HEK293 (cell line): ENCODE measurements around the gene COL5A1.

ENCODE experiments used
- CTCF ChIA-PET: fragments of 350-600 bp; formaldehyde crosslinking; extraction: SDS; loops from one replicate; lab custom pipeline; 2021; ENCODE audit warnings: antibody characterized with exemption; lab: Yijun Ruan, JAX
- POLR2A ChIA-PET: fragments of 300-600 bp; formaldehyde crosslinking; extraction: SDS; loops from one replicate; lab custom pipeline; 2020; ENCODE audit warnings: antibody characterized with exemption, inconsistent platforms; lab: Yijun Ruan, JAX
- H3K27ac ChIP-seq: fragments of 200-500 bp; sonication (Bioruptor generic); 2 replicates; pipeline ENCODE4 v1.5.1; 2014; ENCODE audit warnings: low read depth, low read length, control low read depth, inconsistent platforms; ENCODE audit errors: extremely low read depth
- H3K36me3 ChIP-seq, 2 experiments: fragments of 200-500 bp in 1 of 2; sonication (Bioruptor generic) in 1 of 2; 1 replicate in 1 of 2; 2 replicates in 1 of 2; pipeline ENCODE4 v1.5.1; 2014 to 2017; ENCODE audit warnings: inconsistent platforms in 2 of 2, low read length in 2 of 2; ENCODE audit not compliant: control insufficient read depth in 2 of 2, insufficient read depth in 1 of 2
- H3K4me1 ChIP-seq: fragments of 200-500 bp; sonication (Bioruptor generic); 2 replicates; pipeline ENCODE4 v1.5.1; 2014; ENCODE audit warnings: mild to moderate bottlenecking, low read length, inconsistent platforms; ENCODE audit not compliant: control insufficient read depth, insufficient read depth
- H3K4me3 ChIP-seq: 2 replicates; pipeline ENCODE4 v1.5.1; 2011; ENCODE audit warnings: low read depth, mild to moderate bottlenecking, control low read depth, low read length, moderate library complexity
- H3K9me3 ChIP-seq: fragments of 200-500 bp; sonication (Bioruptor generic); 2 replicates; pipeline ENCODE4 v1.5.1; 2014; ENCODE audit warnings: low read depth, low read length, inconsistent platforms; ENCODE audit not compliant: control insufficient read depth, insufficient read depth
- EGR2 ChIP-seq: fragments of 450-650 bp; formaldehyde crosslinking; IDR thresholded peaks from 2 replicates; pipeline ENCODE4 v1.5.1; 2016; ENCODE audit warnings: low read depth, missing biosample characterization, missing genetic modification characterization
- KLF9 ChIP-seq: fragments of 450-650 bp; formaldehyde crosslinking; IDR thresholded peaks from 2 replicates; pipeline ENCODE4 v1.5.1; 2016; ENCODE audit warnings: missing biosample characterization, missing genetic modification characterization, low read depth
- MYNN ChIP-seq: fragments of 450-650 bp; formaldehyde crosslinking; IDR thresholded peaks from 2 replicates; pipeline ENCODE4 v1.5.1; 2016; ENCODE audit warnings: missing biosample characterization, missing genetic modification characterization, borderline replicate concordance
- REPIN1 ChIP-seq: fragments of 450-650 bp; formaldehyde crosslinking; IDR thresholded peaks from 2 replicates; pipeline ENCODE4 v1.5.1; 2017; ENCODE audit warnings: missing biosample characterization, missing genetic modification characterization, low read depth
- SCRT2 ChIP-seq: fragments of 450-650 bp; formaldehyde crosslinking; IDR thresholded peaks from 2 replicates; pipeline ENCODE4 v1.5.1; 2016; ENCODE audit warnings: missing biosample characterization, missing genetic modification characterization
- ZFHX2 ChIP-seq: fragments of 450-650 bp; formaldehyde crosslinking; conservative IDR thresholded peaks from 2 replicates; pipeline ENCODE4 v1.5.1; 2016; ENCODE audit warnings: missing biosample characterization, missing genetic modification characterization
- ZNF10 ChIP-seq: fragments of 450-650 bp; formaldehyde crosslinking; IDR thresholded peaks from 2 replicates; pipeline ENCODE4 v1.5.1; 2017; ENCODE audit warnings: missing biosample characterization, missing genetic modification characterization
- ZNF223 ChIP-seq: fragments of 450-650 bp; formaldehyde crosslinking; IDR thresholded peaks from 2 replicates; pipeline ENCODE4 v1.5.1; 2016; ENCODE audit warnings: missing biosample characterization, missing genetic modification characterization
- ZNF366 ChIP-seq: fragments of 450-650 bp; formaldehyde crosslinking; conservative IDR thresholded peaks from 2 replicates; pipeline ENCODE4 v1.5.1; 2016; ENCODE audit warnings: missing biosample characterization, missing genetic modification characterization
- ZNF837 ChIP-seq: fragments of 450-650 bp; formaldehyde crosslinking; IDR thresholded peaks from 2 replicates; pipeline ENCODE4 v1.5.1; 2016; ENCODE audit warnings: missing biosample characterization, missing genetic modification characterization
- TF ChIP-seq, protein P1 (sequence below): fragments of 450-650 bp; formaldehyde crosslinking; optimal IDR thresholded peaks from 2 replicates; pipeline ENCODE3; 2016; ENCODE audit warnings: missing biosample characterization, mild to moderate bottlenecking, missing genetic modification characterization
- TF ChIP-seq, protein P2 (sequence below): fragments of 450-650 bp; formaldehyde crosslinking; IDR thresholded peaks from 2 replicates; pipeline ENCODE4 v1.5.1; 2016; ENCODE audit warnings: missing biosample characterization, missing genetic modification characterization
- TF ChIP-seq, protein P3 (sequence below): fragments of 450-650 bp; formaldehyde crosslinking; IDR thresholded peaks from 2 replicates; pipeline ENCODE4 v1.5.1; 2016; ENCODE audit warnings: missing biosample characterization, missing genetic modification characterization
- TF ChIP-seq, protein P4 (sequence below): fragments of 450-650 bp; formaldehyde crosslinking; IDR thresholded peaks from 2 replicates; pipeline ENCODE4 v1.5.1; 2016; ENCODE audit warnings: missing biosample characterization, missing genetic modification characterization
- TF ChIP-seq, protein P5 (sequence below): fragments of 450-650 bp; formaldehyde crosslinking; IDR thresholded peaks from 2 replicates; pipeline ENCODE4 v1.5.1; 2017; ENCODE audit warnings: missing biosample characterization, missing genetic modification characterization
- TF ChIP-seq, protein P6 (sequence below): fragments of 450-650 bp; formaldehyde crosslinking; IDR thresholded peaks from 2 replicates; pipeline ENCODE4 v1.5.0; 2017; ENCODE audit warnings: missing biosample characterization, missing genetic modification characterization, borderline replicate concordance
- TF ChIP-seq, protein P7 (sequence below): fragments of 450-650 bp; formaldehyde crosslinking; IDR thresholded peaks from 2 replicates; pipeline ENCODE4 v1.5.1; 2016; ENCODE audit warnings: missing biosample characterization, missing genetic modification characterization
- TF ChIP-seq, protein P8 (sequence below): fragments of 450-650 bp; formaldehyde crosslinking; IDR thresholded peaks from 2 replicates; pipeline ENCODE4 v1.5.1; 2016; ENCODE audit warnings: missing biosample characterization, missing genetic modification characterization

COL5A1 gene

DNA sequence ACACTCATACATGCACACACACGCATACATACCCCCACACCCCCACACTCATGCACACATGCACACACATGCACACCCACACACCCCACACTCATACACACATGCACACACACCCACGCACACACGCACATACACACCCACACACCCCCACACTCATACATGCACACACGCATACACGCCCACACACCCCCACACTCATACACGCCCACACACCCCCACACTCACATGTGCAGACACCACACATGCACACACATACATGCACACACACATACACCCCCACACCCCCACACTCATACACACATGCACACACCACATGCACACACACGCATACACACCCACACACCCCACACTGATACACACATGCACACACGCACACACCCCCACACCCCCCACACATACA is 118.3 kb downstream of the COL5A1 start:
- H3K4me1 ChIP-seq = no peaks in the 10 kb centered on the region
- ChIA-PET POLR2A (no interaction called here), CTCF (no interaction called here)
- H3K27ac ChIP-seq = no peak overlapping the region
- no peaks in the 10 kb centered on the region for H3K9me3 ChIP-seq
- H3K36me3 ChIP-seq = no peaks in the 10 kb centered on the region; a peak in 1 of 3 replicates
- no peak overlapping the region for H3K4me3 ChIP-seq
- TF ChIP-seq ZNF10 (tag by site-specific recombination) (no peak), EGR2 (tag by site-specific recombination) (peak; percentile 86), REPIN1 (tag by site-specific recombination) (no peak), MYNN (tag by site-specific recombination) (no peak), ZNF366 (tag by site-specific recombination) (no peak), ZNF223 (tag by site-specific recombination) (no peak), ZFHX2 (peak; percentile 89), KLF9 (peak; percentile 45), ZNF837 (no peak)
- TF ChIP-seq, protein P1, sequence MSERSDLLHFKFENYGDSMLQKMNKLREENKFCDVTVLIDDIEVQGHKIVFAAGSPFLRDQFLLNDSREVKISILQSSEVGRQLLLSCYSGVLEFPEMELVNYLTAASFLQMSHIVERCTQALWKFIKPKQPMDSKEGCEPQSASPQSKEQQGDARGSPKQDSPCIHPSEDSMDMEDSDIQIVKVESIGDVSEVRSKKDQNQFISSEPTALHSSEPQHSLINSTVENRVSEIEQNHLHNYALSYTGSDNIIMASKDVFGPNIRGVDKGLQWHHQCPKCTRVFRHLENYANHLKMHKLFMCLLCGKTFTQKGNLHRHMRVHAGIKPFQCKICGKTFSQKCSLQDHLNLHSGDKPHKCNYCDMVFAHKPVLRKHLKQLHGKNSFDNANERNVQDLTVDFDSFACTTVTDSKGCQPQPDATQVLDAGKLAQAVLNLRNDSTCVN (tag by site-specific recombination) = no peak
- TF ChIP-seq, protein P2, sequence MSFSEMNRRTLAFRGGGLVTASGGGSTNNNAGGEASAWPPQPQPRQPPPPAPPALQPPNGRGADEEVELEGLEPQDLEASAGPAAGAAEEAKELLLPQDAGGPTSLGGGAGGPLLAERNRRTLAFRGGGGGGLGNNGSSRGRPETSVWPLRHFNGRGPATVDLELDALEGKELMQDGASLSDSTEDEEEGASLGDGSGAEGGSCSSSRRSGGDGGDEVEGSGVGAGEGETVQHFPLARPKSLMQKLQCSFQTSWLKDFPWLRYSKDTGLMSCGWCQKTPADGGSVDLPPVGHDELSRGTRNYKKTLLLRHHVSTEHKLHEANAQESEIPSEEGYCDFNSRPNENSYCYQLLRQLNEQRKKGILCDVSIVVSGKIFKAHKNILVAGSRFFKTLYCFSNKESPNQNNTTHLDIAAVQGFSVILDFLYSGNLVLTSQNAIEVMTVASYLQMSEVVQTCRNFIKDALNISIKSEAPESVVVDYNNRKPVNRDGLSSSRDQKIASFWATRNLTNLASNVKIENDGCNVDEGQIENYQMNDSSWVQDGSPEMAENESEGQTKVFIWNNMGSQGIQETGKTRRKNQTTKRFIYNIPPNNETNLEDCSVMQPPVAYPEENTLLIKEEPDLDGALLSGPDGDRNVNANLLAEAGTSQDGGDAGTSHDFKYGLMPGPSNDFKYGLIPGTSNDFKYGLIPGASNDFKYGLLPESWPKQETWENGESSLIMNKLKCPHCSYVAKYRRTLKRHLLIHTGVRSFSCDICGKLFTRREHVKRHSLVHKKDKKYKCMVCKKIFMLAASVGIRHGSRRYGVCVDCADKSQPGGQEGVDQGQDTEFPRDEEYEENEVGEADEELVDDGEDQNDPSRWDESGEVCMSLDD (tag by site-specific recombination) = 0 out of 2 replicates have a peak, but pooled peaks have one; percentile 17
- TF ChIP-seq, protein P3, sequence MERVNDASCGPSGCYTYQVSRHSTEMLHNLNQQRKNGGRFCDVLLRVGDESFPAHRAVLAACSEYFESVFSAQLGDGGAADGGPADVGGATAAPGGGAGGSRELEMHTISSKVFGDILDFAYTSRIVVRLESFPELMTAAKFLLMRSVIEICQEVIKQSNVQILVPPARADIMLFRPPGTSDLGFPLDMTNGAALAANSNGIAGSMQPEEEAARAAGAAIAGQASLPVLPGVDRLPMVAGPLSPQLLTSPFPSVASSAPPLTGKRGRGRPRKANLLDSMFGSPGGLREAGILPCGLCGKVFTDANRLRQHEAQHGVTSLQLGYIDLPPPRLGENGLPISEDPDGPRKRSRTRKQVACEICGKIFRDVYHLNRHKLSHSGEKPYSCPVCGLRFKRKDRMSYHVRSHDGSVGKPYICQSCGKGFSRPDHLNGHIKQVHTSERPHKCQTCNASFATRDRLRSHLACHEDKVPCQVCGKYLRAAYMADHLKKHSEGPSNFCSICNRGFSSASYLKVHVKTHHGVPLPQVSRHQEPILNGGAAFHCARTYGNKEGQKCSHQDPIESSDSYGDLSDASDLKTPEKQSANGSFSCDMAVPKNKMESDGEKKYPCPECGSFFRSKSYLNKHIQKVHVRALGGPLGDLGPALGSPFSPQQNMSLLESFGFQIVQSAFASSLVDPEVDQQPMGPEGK (tag by site-specific recombination) = 0 out of 2 replicates have a peak, but pooled peaks have one; percentile 3
- TF ChIP-seq, protein P4, sequence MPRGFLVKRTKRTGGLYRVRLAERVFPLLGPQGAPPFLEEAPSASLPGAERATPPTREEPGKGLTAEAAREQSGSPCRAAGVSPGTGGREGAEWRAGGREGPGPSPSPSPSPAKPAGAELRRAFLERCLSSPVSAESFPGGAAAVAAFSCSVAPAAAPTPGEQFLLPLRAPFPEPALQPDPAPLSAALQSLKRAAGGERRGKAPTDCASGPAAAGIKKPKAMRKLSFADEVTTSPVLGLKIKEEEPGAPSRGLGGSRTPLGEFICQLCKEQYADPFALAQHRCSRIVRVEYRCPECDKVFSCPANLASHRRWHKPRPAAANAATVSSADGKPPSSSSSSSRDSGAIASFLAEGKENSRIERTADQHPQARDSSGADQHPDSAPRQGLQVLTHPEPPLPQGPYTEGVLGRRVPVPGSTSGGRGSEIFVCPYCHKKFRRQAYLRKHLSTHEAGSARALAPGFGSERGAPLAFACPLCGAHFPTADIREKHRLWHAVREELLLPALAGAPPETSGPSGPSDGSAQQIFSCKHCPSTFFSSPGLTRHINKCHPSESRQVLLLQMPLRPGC (tag by site-specific recombination) = no peak
- TF ChIP-seq, protein P5, sequence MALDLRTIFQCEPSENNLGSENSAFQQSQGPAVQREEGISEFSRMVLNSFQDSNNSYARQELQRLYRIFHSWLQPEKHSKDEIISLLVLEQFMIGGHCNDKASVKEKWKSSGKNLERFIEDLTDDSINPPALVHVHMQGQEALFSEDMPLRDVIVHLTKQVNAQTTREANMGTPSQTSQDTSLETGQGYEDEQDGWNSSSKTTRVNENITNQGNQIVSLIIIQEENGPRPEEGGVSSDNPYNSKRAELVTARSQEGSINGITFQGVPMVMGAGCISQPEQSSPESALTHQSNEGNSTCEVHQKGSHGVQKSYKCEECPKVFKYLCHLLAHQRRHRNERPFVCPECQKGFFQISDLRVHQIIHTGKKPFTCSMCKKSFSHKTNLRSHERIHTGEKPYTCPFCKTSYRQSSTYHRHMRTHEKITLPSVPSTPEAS (tag by site-specific recombination) = peak; percentile 77

DNA sequence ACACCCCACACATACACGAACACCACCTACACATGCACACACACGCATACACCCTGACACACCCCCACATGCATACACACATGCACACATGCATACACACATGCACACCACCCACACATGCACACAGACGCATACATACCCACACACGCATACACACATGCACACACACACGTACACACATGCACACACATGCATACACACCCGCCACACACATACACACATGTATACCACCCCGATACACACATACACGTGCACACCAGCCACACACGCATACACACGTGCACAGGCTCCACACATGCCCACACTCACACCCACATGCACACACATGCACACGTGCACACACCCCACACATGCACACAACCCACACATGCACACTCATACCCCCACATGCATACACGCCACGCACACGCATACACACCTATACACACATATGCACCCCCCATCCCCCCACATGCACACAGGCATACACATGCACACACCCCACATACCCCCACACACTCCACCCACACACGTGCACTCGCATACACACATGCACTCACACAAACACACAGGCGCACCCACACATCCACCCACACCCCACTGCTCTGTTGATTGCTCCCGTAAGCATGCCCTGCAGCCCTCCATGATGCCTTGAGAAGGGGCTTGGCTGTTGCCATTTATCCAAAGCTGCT is 119.3 kb downstream of the COL5A1 start:
- Histone ChIP-seq H3K4me1 (no peaks in the 10 kb centered on the region), H3K27ac (no peak overlapping the region), H3K9me3 (no peaks in the 10 kb centered on the region), H3K4me3 (no peak overlapping the region), H3K36me3 (no peaks in the 10 kb centered on the region; a peak in 1 of 3 replicates)
- CTCF ChIA-PET = interaction anchor here (0.6 to 0.8 kb wide), 2 partner anchors 18 to 24 kb away, joined by 3 read pairs; no protein-coding TSS in a partner anchor
- POLR2A ChIA-PET = no interaction called here
- TF ChIP-seq, protein P6, sequence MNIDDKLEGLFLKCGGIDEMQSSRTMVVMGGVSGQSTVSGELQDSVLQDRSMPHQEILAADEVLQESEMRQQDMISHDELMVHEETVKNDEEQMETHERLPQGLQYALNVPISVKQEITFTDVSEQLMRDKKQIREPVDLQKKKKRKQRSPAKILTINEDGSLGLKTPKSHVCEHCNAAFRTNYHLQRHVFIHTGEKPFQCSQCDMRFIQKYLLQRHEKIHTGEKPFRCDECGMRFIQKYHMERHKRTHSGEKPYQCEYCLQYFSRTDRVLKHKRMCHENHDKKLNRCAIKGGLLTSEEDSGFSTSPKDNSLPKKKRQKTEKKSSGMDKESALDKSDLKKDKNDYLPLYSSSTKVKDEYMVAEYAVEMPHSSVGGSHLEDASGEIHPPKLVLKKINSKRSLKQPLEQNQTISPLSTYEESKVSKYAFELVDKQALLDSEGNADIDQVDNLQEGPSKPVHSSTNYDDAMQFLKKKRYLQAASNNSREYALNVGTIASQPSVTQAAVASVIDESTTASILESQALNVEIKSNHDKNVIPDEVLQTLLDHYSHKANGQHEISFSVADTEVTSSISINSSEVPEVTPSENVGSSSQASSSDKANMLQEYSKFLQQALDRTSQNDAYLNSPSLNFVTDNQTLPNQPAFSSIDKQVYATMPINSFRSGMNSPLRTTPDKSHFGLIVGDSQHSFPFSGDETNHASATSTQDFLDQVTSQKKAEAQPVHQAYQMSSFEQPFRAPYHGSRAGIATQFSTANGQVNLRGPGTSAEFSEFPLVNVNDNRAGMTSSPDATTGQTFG (tag by site-specific recombination) = 0 out of 2 replicates have a peak, but pooled peaks have one; percentile 19
- no peak for TF ChIP-seq SCRT2
- TF ChIP-seq, protein P7, sequence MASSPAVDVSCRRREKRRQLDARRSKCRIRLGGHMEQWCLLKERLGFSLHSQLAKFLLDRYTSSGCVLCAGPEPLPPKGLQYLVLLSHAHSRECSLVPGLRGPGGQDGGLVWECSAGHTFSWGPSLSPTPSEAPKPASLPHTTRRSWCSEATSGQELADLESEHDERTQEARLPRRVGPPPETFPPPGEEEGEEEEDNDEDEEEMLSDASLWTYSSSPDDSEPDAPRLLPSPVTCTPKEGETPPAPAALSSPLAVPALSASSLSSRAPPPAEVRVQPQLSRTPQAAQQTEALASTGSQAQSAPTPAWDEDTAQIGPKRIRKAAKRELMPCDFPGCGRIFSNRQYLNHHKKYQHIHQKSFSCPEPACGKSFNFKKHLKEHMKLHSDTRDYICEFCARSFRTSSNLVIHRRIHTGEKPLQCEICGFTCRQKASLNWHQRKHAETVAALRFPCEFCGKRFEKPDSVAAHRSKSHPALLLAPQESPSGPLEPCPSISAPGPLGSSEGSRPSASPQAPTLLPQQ (tag by site-specific recombination) = no peak
- TF ChIP-seq, protein P8, sequence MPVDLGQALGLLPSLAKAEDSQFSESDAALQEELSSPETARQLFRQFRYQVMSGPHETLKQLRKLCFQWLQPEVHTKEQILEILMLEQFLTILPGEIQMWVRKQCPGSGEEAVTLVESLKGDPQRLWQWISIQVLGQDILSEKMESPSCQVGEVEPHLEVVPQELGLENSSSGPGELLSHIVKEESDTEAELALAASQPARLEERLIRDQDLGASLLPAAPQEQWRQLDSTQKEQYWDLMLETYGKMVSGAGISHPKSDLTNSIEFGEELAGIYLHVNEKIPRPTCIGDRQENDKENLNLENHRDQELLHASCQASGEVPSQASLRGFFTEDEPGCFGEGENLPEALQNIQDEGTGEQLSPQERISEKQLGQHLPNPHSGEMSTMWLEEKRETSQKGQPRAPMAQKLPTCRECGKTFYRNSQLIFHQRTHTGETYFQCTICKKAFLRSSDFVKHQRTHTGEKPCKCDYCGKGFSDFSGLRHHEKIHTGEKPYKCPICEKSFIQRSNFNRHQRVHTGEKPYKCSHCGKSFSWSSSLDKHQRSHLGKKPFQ = peak; percentile 91
- peak; percentile 18; the same call in 1 of the 2 replicates for TF ChIP-seq KLF9
